HG03039 (cell line): ENCODE measurements around the gene MAP2K4.
"Not testable (repeated sequence)": the region's sequence is repeated elsewhere in the genome, so short reads cannot be mapped to it uniquely, and the experiment has no call there.

Experiments
- ATAC-seq: cut with Tn5 transposase; IDR thresholded peaks from one replicate; pipeline ENCODE4 v1.9.1; 2021; ENCODE audit warnings: mild to moderate bottlenecking, moderate library complexity; ENCODE audit not compliant: unreplicated experiment

MAP2K4 gene

DNA sequence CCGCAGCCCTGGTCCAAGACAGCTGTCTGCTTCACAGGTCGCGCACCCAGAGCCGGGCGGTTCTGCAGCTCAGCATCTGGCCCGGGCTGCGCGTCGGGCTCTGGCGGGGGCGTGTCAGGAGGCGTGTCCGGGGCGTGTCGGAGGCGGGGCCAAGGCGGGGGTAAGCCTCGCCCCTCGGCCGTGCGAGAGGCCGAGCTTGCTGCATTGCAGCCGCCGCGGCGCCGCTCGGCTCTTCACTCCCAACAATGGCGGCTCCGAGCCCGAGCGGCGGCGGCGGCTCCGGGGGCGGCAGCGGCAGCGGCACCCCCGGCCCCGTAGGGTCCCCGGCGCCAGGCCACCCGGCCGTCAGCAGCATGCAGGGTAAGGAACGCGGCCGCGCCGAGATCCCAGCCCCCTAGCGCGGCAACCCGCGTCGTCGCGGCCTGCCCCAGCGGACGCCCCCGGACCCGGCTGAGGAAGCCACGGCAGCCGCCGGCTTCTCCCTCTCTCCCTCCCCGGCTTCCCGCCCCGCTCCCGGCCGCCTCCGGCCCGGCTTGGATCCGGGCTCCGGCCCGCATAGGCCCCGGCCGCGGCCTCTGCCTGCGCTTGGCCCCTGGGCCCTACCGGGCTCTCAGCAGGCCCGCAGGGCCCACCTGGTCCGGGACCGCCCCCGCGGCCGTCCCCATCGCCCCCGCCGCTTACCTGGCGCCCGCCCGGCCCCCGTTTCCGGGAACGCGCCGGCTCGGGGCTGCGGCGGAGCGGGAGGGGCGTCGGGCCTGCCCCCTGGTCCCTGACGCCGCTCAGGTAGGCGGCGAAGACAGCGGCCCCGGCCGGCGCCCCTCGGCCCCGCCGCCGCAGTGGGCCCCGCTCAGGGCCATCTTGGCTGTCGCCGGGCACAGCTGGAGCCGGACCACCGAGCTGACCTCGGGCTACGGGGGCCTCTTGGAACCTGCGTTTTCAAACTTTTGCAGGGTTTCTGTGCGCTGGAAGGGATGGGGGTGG lies at the start of gene MAP2K4:
Gene MAP2K4, plus strand, starts transcription at position 236 of the 981 bp plus-strand sequence. Its CDS starts 10 bp downstream, at position 246.
- ATAC-seq = peak; percentile 91

- not testable (repeated sequence) for ATAC-seq
Observed at GRCh38 chr17:11972741-11973140, 47.9 kb upstream of the MAP2K4 start.

GRCh38 chr17:11979795-11980194 lies 40.9 kb upstream of the MAP2K4 start:
- no peak for ATAC-seq

DNA sequence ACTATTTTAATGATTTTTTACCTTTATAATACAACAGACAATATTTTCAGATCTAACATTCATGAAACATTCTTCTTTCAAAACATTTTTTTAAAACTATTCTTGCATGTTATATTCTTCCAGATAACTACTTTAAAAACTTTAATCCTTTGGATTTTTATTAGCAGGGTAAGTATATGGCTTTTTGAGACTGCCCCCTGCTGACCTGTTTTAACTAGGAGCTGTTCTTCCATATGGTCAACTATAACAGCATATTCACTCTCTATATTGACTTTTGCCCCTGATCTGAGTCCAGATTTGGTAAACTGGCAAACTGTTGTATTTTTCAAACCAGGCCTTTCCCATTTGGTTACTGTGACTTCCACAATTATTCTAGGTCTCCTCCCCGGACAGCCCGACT lies 39.9 kb upstream of the MAP2K4 start:
- no peak for ATAC-seq

- no peak for ATAC-seq
Observed at GRCh38 chr17:11981862-11982261, 38.8 kb upstream of the MAP2K4 start.

GRCh38 chr17:11986179-11986941 lies 34.3 kb upstream of the MAP2K4 start:
- ATAC-seq = no peak

DNA sequence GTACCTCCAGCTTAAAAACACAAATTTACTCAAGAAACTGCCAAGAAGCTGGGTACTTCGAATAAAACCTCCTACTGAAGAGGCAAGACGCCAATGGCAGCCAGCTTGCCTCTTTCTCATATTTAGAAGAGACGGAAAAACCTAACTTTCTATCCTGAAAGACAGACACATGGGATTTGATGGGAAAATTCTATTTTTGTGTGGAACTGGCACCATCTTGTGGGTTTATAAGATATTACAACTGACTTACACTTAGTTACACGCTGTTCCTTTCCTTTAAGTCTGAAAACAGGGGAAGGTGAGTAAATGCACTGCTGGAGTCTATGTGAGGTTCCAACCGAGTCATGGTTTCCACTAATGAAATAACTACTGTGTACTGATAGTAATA lies 33.7 kb upstream of the MAP2K4 start:
- no peak for ATAC-seq

GRCh38 chr17:11990363-11990983 lies 30.2 kb upstream of the MAP2K4 start:
- no peak for ATAC-seq

DNA sequence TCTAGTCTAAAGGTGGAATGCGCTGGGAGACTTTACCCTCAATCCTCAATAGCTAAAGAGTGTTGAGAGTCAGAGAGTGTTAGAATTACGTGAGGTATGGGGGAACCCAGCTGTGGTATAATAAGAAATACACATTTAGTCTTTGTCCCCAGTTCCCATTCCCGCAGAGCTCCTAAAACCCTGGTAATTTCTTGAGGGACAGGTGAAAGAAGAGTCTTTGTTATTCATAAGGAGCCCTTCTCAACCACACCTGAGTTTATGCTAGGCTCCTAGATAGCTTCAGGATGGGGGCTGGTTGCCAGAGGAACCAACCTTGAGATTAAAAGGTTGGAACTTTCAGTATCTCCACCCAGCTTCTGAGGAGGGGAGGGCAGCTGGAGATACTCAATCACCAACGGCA lies 29.2 kb upstream of the MAP2K4 start:
- no peak for ATAC-seq

GRCh38 chr17:11996722-11997146 lies 23.9 kb upstream of the MAP2K4 start:
- peak; percentile 16 for ATAC-seq

DNA sequence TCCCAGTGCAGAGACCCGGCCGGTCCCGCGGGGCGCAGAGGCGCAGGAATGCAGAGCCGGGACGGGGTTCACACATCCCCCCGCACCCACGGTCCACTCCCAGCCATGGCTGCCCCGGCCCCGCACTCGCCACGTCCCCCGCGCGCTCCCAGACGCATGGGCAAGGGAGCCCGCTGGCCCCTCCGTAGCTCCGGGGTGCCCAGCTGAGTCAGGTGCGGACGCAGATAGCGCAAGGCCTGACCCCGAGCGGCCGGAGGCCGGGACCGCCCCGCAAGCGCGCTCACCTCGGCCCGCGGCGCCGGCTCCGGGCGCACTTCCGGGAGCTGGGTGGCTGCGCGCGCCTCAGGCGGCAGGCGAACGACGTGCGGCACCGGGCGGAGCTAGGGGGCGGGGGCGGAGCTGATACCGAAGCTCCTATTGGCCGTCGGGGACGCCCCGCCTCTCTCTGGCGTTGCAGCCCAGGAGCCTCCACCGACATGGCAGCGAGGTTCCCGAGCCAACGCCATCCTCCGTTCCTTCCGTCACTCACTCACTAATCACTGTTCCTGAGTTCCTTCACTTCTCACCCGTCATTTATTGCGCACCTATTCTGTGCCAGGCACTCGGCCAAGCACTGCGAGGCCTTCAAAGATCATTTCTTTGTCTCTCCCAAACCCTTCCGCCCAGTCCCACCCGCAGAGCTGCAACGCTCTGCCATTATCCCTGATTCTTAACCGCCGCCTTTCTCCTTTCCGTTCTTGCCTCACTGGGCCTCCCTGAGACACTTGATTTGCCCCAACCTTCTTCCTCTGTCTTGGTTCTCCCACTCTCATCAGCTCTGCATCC lies 23.3 kb upstream of the MAP2K4 start, which contains the start of gene ZNF18:
Gene ZNF18, minus strand, starts transcription at position 329 of the 825 bp plus-strand sequence. CDS start 4,646 bp downstream, outside the sequence.
- ATAC-seq = peak; percentile 95

DNA sequence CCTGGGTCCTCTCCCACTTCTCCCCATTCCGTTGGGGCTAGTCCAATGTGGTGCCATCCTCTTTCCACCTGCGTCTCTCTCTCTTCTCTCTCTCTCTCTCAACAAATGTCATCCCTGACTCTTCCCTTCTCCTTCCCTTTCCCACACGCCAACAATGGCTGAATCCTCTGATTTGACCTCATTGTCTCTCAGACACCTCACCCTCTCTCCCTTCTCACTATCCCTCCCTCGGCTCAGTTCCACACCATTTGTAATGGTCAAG lies 22.8 kb upstream of the MAP2K4 start:
- no peak for ATAC-seq

DNA sequence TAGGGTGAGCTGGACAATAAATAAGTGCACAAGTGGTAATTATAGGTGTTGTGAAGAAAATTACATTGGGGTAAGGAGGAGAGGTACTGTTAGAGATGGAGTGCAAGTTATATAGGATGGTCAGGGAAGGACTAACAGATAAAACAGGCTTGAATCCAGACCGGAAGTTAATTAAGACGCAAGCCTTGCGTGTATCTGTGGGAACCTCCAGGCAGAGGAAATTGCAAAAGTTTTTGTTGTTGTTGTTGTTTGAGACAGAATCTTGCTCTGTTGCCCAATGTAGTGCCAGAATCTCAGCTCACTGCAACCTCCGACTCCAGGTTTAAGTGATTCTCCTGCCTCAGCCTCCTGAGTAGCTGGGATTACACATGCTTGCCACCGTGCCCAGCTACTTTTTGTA lies 21.0 kb upstream of the MAP2K4 start:
- no peak for ATAC-seq

DNA sequence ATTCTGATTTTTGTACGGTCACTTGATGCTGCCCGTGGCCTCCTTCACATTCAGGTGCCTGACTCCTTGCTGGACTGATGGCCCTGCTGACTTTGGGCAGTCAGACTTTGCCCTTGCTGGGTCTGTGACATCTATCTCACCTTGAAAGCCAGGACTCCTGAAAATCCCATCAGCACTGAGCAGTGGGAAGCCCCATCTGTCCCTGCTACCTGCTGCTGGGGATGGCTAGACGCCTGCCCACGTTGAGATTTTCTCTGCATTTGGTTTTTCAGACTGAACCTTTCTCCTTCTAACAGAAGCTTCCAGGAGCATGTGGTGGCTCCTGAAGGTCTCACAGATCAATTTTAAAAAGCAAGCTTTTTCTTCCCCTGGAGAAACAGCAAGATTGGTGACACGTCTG lies 13.2 kb upstream of the MAP2K4 start:
- ATAC-seq = no peak

DNA sequence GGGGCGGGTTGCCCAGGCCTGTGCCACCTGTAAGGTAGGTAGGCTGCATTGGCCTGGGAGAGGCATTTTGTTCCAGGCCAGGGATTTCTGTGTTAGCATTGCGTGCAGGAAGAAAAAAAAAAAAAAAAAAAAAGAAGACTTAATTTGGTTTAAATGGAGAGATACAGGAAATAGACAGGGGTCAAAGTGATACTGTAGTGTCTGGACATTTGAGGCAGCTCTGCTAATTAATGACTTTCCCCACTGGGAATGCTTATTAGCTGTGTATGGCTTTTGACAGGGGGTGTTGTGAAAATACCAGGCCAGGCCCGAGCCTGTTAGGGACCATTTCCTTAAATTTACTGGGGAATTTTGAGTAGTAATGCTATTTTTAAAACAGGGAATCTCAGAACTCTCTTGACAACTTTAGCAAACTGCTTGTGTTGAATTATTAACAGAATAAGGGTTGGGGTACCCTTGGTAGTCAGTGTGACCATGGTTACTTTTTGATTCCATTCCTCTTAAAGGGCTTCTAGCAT lies 1.0 kb downstream of the MAP2K4 start:
- no peak for ATAC-seq

GRCh38 chr17:12022310-12022709 lies 1.6 kb downstream of the MAP2K4 start:
- no peak for ATAC-seq

- no peak for ATAC-seq
Observed at GRCh38 chr17:12024327-12024726, 3.6 kb downstream of the MAP2K4 start.

DNA sequence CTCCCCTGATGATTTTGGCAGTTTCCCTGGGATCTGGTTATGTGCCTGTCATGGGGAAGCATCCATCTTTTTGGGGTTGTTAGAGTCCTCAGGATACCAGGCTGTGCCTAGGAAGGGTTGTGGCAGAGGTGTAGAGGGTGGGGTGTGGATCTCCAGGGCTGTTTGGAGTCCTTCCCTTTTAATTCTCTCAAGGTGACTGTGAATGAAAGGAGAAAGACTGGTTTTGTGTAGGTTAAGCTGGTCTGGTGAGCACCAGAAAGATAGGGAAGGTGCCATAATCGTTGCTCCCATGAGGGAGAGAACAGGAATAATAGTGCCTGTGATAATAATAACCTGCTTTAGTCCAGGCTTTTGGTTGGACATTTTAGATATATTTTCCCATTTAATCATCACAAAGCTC lies 7.0 kb downstream of the MAP2K4 start:
- no peak for ATAC-seq

- ATAC-seq = no peak
Observed at GRCh38 chr17:12028611-12029010, 7.9 kb downstream of the MAP2K4 start.

GRCh38 chr17:12034538-12034937 lies 13.9 kb downstream of the MAP2K4 start:
- no peak for ATAC-seq
